GM12878 (cell line): ENCODE results near the gene SH2D7. TPM values are rescaled to one million over a fixed set of nuclear protein-coding genes. Genes with fewer than 3 reads are reported as not detected.

Experiments
- BMI1 ChIP-seq: fragments of 450-650 bp; IDR thresholded peaks from 2 replicates; pipeline ENCODE4 v1.6.1; 2016; ENCODE audit warnings: mild to moderate bottlenecking, moderate library complexity, borderline replicate concordance
- CEBPZ ChIP-seq: fragments of 150-350 bp; IDR thresholded peaks from 2 replicates; pipeline ENCODE4 v1.6.1; 2016; ENCODE audit warnings: low read depth, low read length
- CREB1 ChIP-seq: IDR thresholded peaks from 2 replicates; pipeline ENCODE4 v1.6.1; 2012; ENCODE audit warnings: low read depth, mild to moderate bottlenecking, inconsistent platforms
- MLLT1 ChIP-seq: fragments of 450-650 bp; IDR thresholded peaks from 2 replicates; pipeline ENCODE4 v1.6.1; 2016; ENCODE audit warnings: mild to moderate bottlenecking
- RELA ChIP-seq: fragments of 450-650 bp; IDR thresholded peaks from 2 replicates; pipeline ENCODE4 v1.8.0; 2014; ENCODE audit warnings: borderline replicate concordance; ENCODE audit not compliant: partially characterized antibody
- SIN3A ChIP-seq: IDR thresholded peaks from 2 replicates; pipeline ENCODE4 v1.6.1; 2012; ENCODE audit warnings: low read depth, low read length, improper control_type of control experiment
- SMAD1 ChIP-seq: fragments of 450-650 bp; IDR thresholded peaks from 2 replicates; pipeline ENCODE4 v1.6.1; 2018; ENCODE audit warnings: mild to moderate bottlenecking, low read depth; ENCODE audit not compliant: partially characterized antibody
- SRF ChIP-seq, 2 experiments: IDR thresholded peaks; 2 replicates each; pipeline ENCODE4 v1.6.1; 2011; ENCODE audit warnings: low read depth in 2 of 2, low read length in 2 of 2, mild to moderate bottlenecking in 1 of 2, moderate library complexity in 1 of 2
- TCF3 ChIP-seq: IDR thresholded peaks from 2 replicates; pipeline ENCODE4 v1.6.1; 2012; ENCODE audit warnings: low read depth, mild to moderate bottlenecking, low read length, borderline replicate concordance; ENCODE audit not compliant: insufficient read depth
- YY1 ChIP-seq: IDR thresholded peaks from 2 replicates; pipeline ENCODE4 v1.6.1; 2011; ENCODE audit warnings: low read depth, mild to moderate bottlenecking, low read length
- ZBTB11 ChIP-seq: fragments of 450-650 bp; formaldehyde crosslinking; IDR thresholded peaks from 2 replicates; pipeline ENCODE4 v1.5.0; 2022; ENCODE audit warnings: mild to moderate bottlenecking, missing genetic modification characterization
- polyA plus RNA-seq, 11 experiments: library from polyadenylated mRNA; depleted of rRNA in 4 of 11; unstranded in 6 of 11; stranded (reverse) in 5 of 11; fragments of >200 nt; fragmentation: Nextera tagmentation in 4 of 11; fragmentation: Illumina TruSeq in 1 of 11; extraction: Ambion mirVana in 4 of 11; extraction: Trizol in 1 of 11; gene quantifications; 1 replicate in 1 of 11; 2 replicates in 10 of 11; pipeline versions ENCODE4 v1.2.1 to v1.2.3, GENCODE V29; 2011 to 2016; ENCODE audit warnings: inconsistent platforms in 2 of 11, missing spikeins in 2 of 11, low read depth in 1 of 11
- total RNA-seq, 4 experiments: library from RNA; depleted of rRNA in 3 of 4; stranded (reverse); fragments of >200 nt in 3 of 4; fragmentation: Illumina TruSeq in 1 of 4; extraction: Trizol in 1 of 4; gene quantifications; 2 replicates each; pipeline versions ENCODE4 v1.2.1 to v1.2.3, GENCODE V29; 2013 to 2021
- TF ChIP-seq, protein P1 (sequence below): fragments of 450-650 bp; IDR thresholded peaks from 2 replicates; pipeline ENCODE4 v1.6.1; 2017; ENCODE audit warnings: mild to moderate bottlenecking, moderate library complexity
- TF ChIP-seq, protein P2 (sequence below): IDR thresholded peaks from 2 replicates; pipeline ENCODE4 v1.6.1; 2012; ENCODE audit warnings: low read depth, low read length, improper control_type of control experiment

SH2D7 gene
- total and polyA plus RNA-seq, 10 of the 15 experiments (the other 5 are each of a cell fraction or from before 2014, with no cell fraction given) = 0.04 to 0.06 TPM; not detected in 8

GRCh38 chr15:78077053-78077870 is 15.1 kb upstream of the SH2D7 start, which contains the start of gene TBC1D2B (continued):
- TF ChIP-seq, protein P1, sequence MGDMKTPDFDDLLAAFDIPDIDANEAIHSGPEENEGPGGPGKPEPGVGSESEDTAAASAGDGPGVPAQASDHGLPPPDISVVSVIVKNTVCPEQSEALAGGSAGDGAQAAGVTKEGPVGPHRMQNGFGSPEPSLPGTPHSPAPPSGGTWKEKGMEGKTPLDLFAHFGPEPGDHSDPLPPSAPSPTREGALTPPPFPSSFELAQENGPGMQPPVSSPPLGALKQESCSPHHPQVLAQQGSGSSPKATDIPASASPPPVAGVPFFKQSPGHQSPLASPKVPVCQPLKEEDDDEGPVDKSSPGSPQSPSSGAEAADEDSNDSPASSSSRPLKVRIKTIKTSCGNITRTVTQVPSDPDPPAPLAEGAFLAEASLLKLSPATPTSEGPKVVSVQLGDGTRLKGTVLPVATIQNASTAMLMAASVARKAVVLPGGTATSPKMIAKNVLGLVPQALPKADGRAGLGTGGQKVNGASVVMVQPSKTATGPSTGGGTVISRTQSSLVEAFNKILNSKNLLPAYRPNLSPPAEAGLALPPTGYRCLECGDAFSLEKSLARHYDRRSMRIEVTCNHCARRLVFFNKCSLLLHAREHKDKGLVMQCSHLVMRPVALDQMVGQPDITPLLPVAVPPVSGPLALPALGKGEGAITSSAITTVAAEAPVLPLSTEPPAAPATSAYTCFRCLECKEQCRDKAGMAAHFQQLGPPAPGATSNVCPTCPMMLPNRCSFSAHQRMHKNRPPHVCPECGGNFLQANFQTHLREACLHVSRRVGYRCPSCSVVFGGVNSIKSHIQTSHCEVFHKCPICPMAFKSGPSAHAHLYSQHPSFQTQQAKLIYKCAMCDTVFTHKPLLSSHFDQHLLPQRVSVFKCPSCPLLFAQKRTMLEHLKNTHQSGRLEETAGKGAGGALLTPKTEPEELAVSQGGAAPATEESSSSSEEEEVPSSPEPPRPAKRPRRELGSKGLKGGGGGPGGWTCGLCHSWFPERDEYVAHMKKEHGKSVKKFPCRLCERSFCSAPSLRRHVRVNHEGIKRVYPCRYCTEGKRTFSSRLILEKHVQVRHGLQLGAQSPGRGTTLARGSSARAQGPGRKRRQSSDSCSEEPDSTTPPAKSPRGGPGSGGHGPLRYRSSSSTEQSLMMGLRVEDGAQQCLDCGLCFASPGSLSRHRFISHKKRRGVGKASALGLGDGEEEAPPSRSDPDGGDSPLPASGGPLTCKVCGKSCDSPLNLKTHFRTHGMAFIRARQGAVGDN = no peak
- TF ChIP-seq SIN3A (peak; percentile 56; the same call in 1 of the 2 replicates), ZBTB11 (CRISPR knock-in tag) (no peak), SMAD1 (no peak), SRF (IDR thresholded peaks at IDR 0.05; ENCODE audit: low read depth in 2 of 2, low read length in 2 of 2) (no peak), YY1 (0 out of 2 replicates have a peak, but pooled peaks have one; percentile 17), CEBPZ (no peak), RELA (no peak), TCF3 (0 out of 2 replicates have a peak, but pooled peaks have one; percentile 11), MLLT1 (peak; percentile 70), BMI1 (no peak), CREB1 (no peak)
- TF ChIP-seq, protein P2, sequence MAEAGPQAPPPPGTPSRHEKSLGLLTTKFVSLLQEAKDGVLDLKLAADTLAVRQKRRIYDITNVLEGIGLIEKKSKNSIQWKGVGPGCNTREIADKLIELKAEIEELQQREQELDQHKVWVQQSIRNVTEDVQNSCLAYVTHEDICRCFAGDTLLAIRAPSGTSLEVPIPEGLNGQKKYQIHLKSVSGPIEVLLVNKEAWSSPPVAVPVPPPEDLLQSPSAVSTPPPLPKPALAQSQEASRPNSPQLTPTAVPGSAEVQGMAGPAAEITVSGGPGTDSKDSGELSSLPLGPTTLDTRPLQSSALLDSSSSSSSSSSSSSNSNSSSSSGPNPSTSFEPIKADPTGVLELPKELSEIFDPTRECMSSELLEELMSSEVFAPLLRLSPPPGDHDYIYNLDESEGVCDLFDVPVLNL = no peak
